ENCODE measurements around the gene PNPLA5.

PNPLA5 gene

DNA sequence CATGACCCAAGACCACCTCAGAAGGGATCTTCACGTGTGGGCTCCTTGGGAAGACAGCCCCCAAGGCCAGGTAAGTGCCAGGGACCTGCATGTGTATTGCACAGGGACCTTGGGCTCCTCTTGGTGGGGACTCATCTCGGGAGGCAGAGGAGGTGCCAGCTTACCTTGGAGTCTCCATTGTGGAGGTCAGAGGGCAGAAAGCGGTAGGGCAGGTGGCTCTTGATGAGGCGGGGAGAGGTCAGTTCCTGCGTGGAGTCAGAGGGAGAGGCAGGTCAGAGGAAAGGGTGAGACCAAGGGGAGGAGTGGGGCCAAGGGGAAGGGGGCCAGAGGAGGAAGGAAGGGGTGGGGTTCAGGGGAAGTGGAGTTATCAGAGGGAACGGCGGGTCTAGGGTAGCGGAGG lies 52.0 kb downstream of the PNPLA5 start:
- H3K9me3 ChIP-seq (ENCODE audit: control insufficient read depth, low read length) = no peaks in the 10 kb centered on the region
- H2AFZ ChIP-seq (ENCODE audit: low read depth, low read length) = no peak overlapping the region
- no peak overlapping the region for H3K4ac ChIP-seq (ENCODE audit: low read depth in 1 of 2, low read length in 2 of 2)
- 75% methylated on average over 8 of the region's 8 CpGs for WGBS
- no peak overlapping the region for H3K4me2 ChIP-seq (ENCODE audit: low read length, poor library complexity, severe bottlenecking)
- H3K27ac ChIP-seq (ENCODE audit: low read length, poor library complexity, severe bottlenecking) = no peak overlapping the region
- H2BK120ac ChIP-seq (ENCODE audit: low read depth, low read length) = no peak overlapping the region
- no peak overlapping the region for H4K91ac ChIP-seq (ENCODE audit: low read length)
- H3K23ac ChIP-seq (ENCODE audit: low read length in 2 of 2) = no peak overlapping the region
- H3K4me3 ChIP-seq (ENCODE audit: insufficient read depth in 1 of 2, low read depth in 1 of 2, low read length in 2 of 2) = no peak overlapping the region
- H3K36me3 ChIP-seq (ENCODE audit: control insufficient read depth in 1 of 2, insufficient read depth in 2 of 2, low read depth in 1 of 2, low read length in 2 of 2) = no peaks in the 10 kb centered on the region
- no peak for DNase-seq
- no peak overlapping the region for H2BK5ac ChIP-seq (ENCODE audit: low read depth, low read length, poor library complexity, severe bottlenecking)
- no peak overlapping the region for H2BK12ac ChIP-seq (ENCODE audit: low read length in 2 of 2)
- H4K8ac ChIP-seq (ENCODE audit: low read length) = no peak overlapping the region
- no peak overlapping the region for H2BK15ac ChIP-seq (ENCODE audit: low read depth, poor library complexity, severe bottlenecking)
- no peaks in the 10 kb centered on the region for H3K79me1 ChIP-seq (replicated peaks; ENCODE audit: low read length, poor library complexity, severe bottlenecking)
- no peak overlapping the region for H3K14ac ChIP-seq (ENCODE audit: low read length in 2 of 2)
- peaks cover 13 to 32% of the 10 kb centered on the region in 2 experiments for H3K27me3 ChIP-seq (ENCODE audit: control insufficient read depth in 1 of 2, insufficient read depth in 1 of 2, low read length in 2 of 2)
- H2AK5ac ChIP-seq (ENCODE audit: low read length, severe bottlenecking) = no peak overlapping the region
- no peak overlapping the region for H3K18ac ChIP-seq (ENCODE audit: low read depth in 1 of 2, low read length in 2 of 2)
- no peak overlapping the region for H3K9ac ChIP-seq (ENCODE audit: low read length)
- H3K4me1 ChIP-seq (ENCODE audit: control insufficient read depth, insufficient read depth, low read depth, low read length) = peaks cover 12% of the 10 kb centered on the region

DNA sequence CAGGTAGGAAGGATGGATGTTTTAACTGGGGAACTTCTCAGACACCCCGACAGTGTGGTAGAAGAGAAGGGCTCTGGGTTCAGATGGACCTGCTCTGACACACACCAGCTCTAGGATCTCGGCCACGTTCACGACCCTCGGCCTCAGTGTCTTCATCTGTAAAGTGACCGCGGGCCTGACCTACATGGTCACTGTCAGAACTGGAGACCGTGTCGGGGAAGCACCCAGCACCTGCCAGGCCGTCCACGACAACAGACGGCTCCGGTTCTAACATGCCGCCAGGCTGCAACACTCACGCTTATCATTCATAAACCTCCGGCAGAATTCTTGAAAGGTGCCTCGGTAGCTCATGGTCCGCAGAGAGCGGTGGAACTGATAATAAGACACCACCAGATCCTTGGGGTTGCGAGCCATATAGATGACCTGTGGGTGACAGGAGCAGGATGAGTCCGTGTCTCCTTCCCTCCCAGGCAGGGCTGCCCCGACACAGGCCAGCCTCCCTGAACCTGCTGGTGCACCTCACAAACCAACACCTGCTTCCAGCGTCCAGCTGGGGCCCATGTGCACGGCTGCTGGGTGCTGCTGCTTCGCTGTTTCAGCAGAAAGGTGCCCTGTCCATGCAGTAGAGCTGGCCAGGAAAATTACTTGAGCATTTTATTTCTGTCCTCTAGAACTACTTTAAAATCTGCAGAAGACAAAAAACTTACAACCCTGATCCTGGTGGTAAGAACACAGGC lies 53.1 kb downstream of the PNPLA5 start:
- no peak for DNase-seq
- Histone ChIP-seq H2BK15ac (ENCODE audit: low read depth, poor library complexity, severe bottlenecking) (no peak overlapping the region), H2AFZ (ENCODE audit: low read depth, low read length) (no peak overlapping the region), H3K9me3 (ENCODE audit: control insufficient read depth, low read length) (no peaks in the 10 kb centered on the region), H2BK120ac (ENCODE audit: low read depth, low read length) (no peak overlapping the region), H2BK5ac (ENCODE audit: low read depth, low read length, poor library complexity, severe bottlenecking) (no peak overlapping the region), H3K27me3 (ENCODE audit: control insufficient read depth in 1 of 2, insufficient read depth in 1 of 2, low read length in 2 of 2) (peaks cover 10 to 24% of the 10 kb centered on the region in 2 experiments), H2BK12ac (ENCODE audit: low read length in 2 of 2) (no peak overlapping the region), H3K36me3 (ENCODE audit: control insufficient read depth in 1 of 2, insufficient read depth in 2 of 2, low read depth in 1 of 2, low read length in 2 of 2) (no peaks in the 10 kb centered on the region), H3K4me1 (ENCODE audit: control insufficient read depth, insufficient read depth, low read depth, low read length) (peaks cover 12% of the 10 kb centered on the region), H3K23ac (ENCODE audit: low read length in 2 of 2) (no peak overlapping the region), H3K79me1 (replicated peaks; ENCODE audit: low read length, poor library complexity, severe bottlenecking) (no peaks in the 10 kb centered on the region), H3K18ac (ENCODE audit: low read depth in 1 of 2, low read length in 2 of 2) (no peak overlapping the region), H3K27ac (ENCODE audit: low read length, poor library complexity, severe bottlenecking) (no peak overlapping the region), H3K4me3 (ENCODE audit: insufficient read depth in 1 of 2, low read depth in 1 of 2, low read length in 2 of 2) (no peak overlapping the region), H3K4me2 (ENCODE audit: low read length, poor library complexity, severe bottlenecking) (no peak overlapping the region), H4K91ac (ENCODE audit: low read length) (no peak overlapping the region), H3K9ac (ENCODE audit: low read length) (no peak overlapping the region), H3K14ac (ENCODE audit: low read length in 2 of 2) (no peak overlapping the region), H3K4ac (ENCODE audit: low read depth in 1 of 2, low read length in 2 of 2) (no peak overlapping the region), H2AK5ac (ENCODE audit: low read length, severe bottlenecking) (no peak overlapping the region), H4K8ac (ENCODE audit: low read length) (no peak overlapping the region)
- 91% methylated on average over 25 of the region's 25 CpGs for WGBS

DNA sequence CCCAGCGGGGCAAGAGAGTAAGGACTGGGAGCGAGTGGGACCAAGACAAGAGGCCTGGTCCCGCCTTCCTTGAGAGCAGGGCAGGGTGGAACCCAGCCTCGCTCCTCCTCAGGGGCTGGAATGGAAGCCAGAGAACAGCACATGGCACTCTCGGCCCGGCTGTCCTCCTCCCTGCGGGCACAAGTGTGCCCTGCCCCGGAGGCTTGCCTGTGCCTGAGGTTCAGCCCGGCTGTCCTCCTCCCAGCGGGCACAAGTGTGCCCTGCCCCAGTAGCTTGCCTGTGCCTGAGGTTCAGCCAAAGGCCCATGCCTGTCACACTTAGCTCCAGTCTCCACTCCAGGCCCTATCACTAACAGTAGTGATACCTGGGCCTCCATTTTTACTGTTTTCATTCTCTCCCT lies 53.7 kb downstream of the PNPLA5 start:
- Histone ChIP-seq H3K23ac (ENCODE audit: low read length in 2 of 2) (no peak overlapping the region), H3K9ac (ENCODE audit: low read length) (no peak overlapping the region), H3K4me3 (ENCODE audit: insufficient read depth in 1 of 2, low read depth in 1 of 2, low read length in 2 of 2) (no peak overlapping the region), H3K4me2 (ENCODE audit: low read length, poor library complexity, severe bottlenecking) (no peak overlapping the region), H2BK120ac (ENCODE audit: low read depth, low read length) (no peak overlapping the region), H2BK5ac (ENCODE audit: low read depth, low read length, poor library complexity, severe bottlenecking) (no peak overlapping the region), H2BK15ac (ENCODE audit: low read depth, poor library complexity, severe bottlenecking) (no peak overlapping the region), H4K91ac (ENCODE audit: low read length) (no peak overlapping the region), H3K14ac (ENCODE audit: low read length in 2 of 2) (no peak overlapping the region), H3K9me3 (ENCODE audit: control insufficient read depth, low read length) (no peaks in the 10 kb centered on the region), H4K8ac (ENCODE audit: low read length) (no peak overlapping the region), H3K79me1 (replicated peaks; ENCODE audit: low read length, poor library complexity, severe bottlenecking) (no peaks in the 10 kb centered on the region), H3K27ac (ENCODE audit: low read length, poor library complexity, severe bottlenecking) (no peak overlapping the region), H3K18ac (ENCODE audit: low read depth in 1 of 2, low read length in 2 of 2) (no peak overlapping the region), H2BK12ac (ENCODE audit: low read length in 2 of 2) (no peak overlapping the region), H3K4ac (ENCODE audit: low read depth in 1 of 2, low read length in 2 of 2) (no peak overlapping the region), H2AFZ (ENCODE audit: low read depth, low read length) (no peak overlapping the region), H3K36me3 (ENCODE audit: control insufficient read depth in 1 of 2, insufficient read depth in 2 of 2, low read depth in 1 of 2, low read length in 2 of 2) (no peaks in the 10 kb centered on the region), H3K27me3 (ENCODE audit: control insufficient read depth in 1 of 2, insufficient read depth in 1 of 2, low read length in 2 of 2) (peaks cover 6 to 23% of the 10 kb centered on the region in 2 experiments), H2AK5ac (ENCODE audit: low read length, severe bottlenecking) (no peak overlapping the region), H3K4me1 (ENCODE audit: control insufficient read depth, insufficient read depth, low read depth, low read length) (peaks cover 12% of the 10 kb centered on the region)
- DNase-seq = no peak
- WGBS = 84% methylated on average over 10 of the region's 10 CpGs

DNA sequence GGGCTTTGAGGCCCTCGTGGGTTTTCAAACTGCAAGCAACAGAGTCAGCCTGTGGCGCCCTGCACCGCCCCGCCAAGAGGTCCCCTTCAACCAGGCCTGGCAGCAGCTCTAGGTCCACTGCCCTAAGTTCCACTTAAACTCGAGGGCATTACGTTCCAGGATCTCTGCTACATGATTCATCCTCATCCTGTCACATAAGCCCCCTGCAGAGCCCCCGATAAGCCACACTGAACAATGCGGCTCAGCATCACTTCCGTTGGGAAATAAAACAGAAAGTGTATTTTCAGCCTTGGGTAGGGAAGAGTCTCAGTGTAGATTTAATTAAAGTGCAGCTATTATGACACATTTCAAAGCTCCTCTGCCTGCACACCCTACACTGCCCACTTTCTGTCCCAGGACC lies 54.1 kb downstream of the PNPLA5 start:
- Histone ChIP-seq H3K23ac (ENCODE audit: low read length in 2 of 2) (no peak overlapping the region), H3K9me3 (ENCODE audit: control insufficient read depth, low read length) (no peaks in the 10 kb centered on the region), H3K4me1 (ENCODE audit: control insufficient read depth, insufficient read depth, low read depth, low read length) (peaks cover 12% of the 10 kb centered on the region), H2AFZ (ENCODE audit: low read depth, low read length) (no peak overlapping the region), H3K4me2 (ENCODE audit: low read length, poor library complexity, severe bottlenecking) (no peak overlapping the region), H3K36me3 (ENCODE audit: control insufficient read depth in 1 of 2, insufficient read depth in 2 of 2, low read depth in 1 of 2, low read length in 2 of 2) (no peaks in the 10 kb centered on the region), H2BK12ac (ENCODE audit: low read length in 2 of 2) (no peak overlapping the region), H3K4ac (ENCODE audit: low read depth in 1 of 2, low read length in 2 of 2) (no peak overlapping the region), H3K9ac (ENCODE audit: low read length) (no peak overlapping the region), H3K79me1 (replicated peaks; ENCODE audit: low read length, poor library complexity, severe bottlenecking) (no peaks in the 10 kb centered on the region), H3K14ac (ENCODE audit: low read length in 2 of 2) (no peak overlapping the region), H2BK120ac (ENCODE audit: low read depth, low read length) (no peak overlapping the region), H3K27me3 (ENCODE audit: control insufficient read depth in 1 of 2, insufficient read depth in 1 of 2, low read length in 2 of 2) (peaks cover 6 to 26% of the 10 kb centered on the region in 2 experiments), H4K91ac (ENCODE audit: low read length) (no peak overlapping the region), H2AK5ac (ENCODE audit: low read length, severe bottlenecking) (no peak overlapping the region), H3K4me3 (ENCODE audit: insufficient read depth in 1 of 2, low read depth in 1 of 2, low read length in 2 of 2) (no peak overlapping the region), H2BK15ac (ENCODE audit: low read depth, poor library complexity, severe bottlenecking) (no peak overlapping the region), H3K18ac (ENCODE audit: low read depth in 1 of 2, low read length in 2 of 2) (no peak overlapping the region), H2BK5ac (ENCODE audit: low read depth, low read length, poor library complexity, severe bottlenecking) (no peak overlapping the region), H3K27ac (ENCODE audit: low read length, poor library complexity, severe bottlenecking) (no peak overlapping the region), H4K8ac (ENCODE audit: low read length) (no peak overlapping the region)
- WGBS = 84% methylated on average over 6 of the region's 9 CpGs
- no peak for DNase-seq
